Measurements from ENCODE around the gene TFPI. TPM values are rescaled to one million over a fixed set of nuclear protein-coding genes. Genes with fewer than 3 reads are reported as not detected.

TFPI gene
- total RNA-seq, 1 experiment from 2014 or later, result 16.0 TPM

DNA sequence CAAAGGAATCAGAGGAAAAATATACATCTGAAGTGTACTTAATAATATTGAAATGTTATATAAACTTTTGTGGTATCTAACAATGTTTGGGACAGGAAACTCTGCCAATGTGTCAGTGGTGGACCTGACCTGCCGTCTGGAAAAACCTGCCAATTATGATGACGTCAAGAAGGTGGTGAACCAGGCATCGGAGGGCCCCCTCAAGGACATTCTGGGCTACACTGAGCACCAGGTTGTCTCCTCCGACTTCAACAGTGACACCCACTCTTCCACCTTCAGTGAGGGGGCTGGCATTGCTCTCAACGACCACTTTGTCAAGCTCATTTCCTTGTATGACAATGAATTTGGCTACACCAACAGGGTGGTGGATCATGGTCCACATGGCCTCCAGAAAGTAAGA lies 138.8 kb downstream of the TFPI start:
- Histone ChIP-seq H3K27ac (ENCODE audit: low read length) (no peak overlapping the region), H3K9me3 (ENCODE audit: low read length) (no peaks in the 10 kb centered on the region), H3K79me2 (ENCODE audit: low read length) (no peaks in the 10 kb centered on the region), H2AFZ (ENCODE audit: low read length) (no peak overlapping the region), H3K36me3 (ENCODE audit: low read depth, low read length) (no peaks in the 10 kb centered on the region), H3F3A (ENCODE audit: low read length, unreplicated experiment) (no peaks in the 10 kb centered on the region), H4K20me1 (ENCODE audit: low read length) (no peaks in the 10 kb centered on the region), H3K4me3 (ENCODE audit: low read length) (no peak overlapping the region), H3K9me2 (replicated peaks; ENCODE audit: low read length) (no peaks in the 10 kb centered on the region), H3K27me3 (ENCODE audit: low read length) (0 out of 2 replicates have a peak, but pooled peaks cover 2% of the 10 kb centered on the region), H3K4me2 (ENCODE audit: low read length) (no peak overlapping the region), H3K9ac (ENCODE audit: low read length) (no peak overlapping the region), H3K4me1 (ENCODE audit: insufficient read depth, low read length) (no peaks in the 10 kb centered on the region)
- POLR2A ChIA-PET (ENCODE audit: unreplicated experiment), result no interaction called here
- TF ChIP-seq CTCF (conservative IDR thresholded peaks at IDR 0.05; ENCODE audit: low read depth, low read length) (no peak), EZH2 (IDR thresholded peaks at IDR 0.05; ENCODE audit: low read length, unreplicated experiment) (no peak), EZH2phosphoT487 (IDR thresholded peaks at IDR 0.05; ENCODE audit: borderline replicate concordance, low read length) (no peak)
- DNase-seq (no peak), ATAC-seq (no peak)
- intact Hi-C loops (cut with micrococcal nuclease), result no loop called here
- no TSS peak for BruUV-seq (replicated peaks)
- CTCF ChIA-PET, result no interaction called here

Other genes starting within 250 kb of the TFPI start
- not detected in 2 replicates for gene CALCRL, start 106.2 kb downstream of the TFPI start, total RNA-seq (2014; rRNA removed)

Data from PC-3 (cell line).